K562 (cell line): ENCODE measurements around the gene RNASE2.

Experiments used
- CHD1 ChIP-seq: fragments of 200-600 bp; sonication (generic); IDR thresholded peaks from one replicate; pipeline ENCODE4 v1.6.1; 2012; ENCODE audit warnings: mild to moderate bottlenecking, moderate library complexity, low read length, inconsistent platforms
- FOXK1 ChIP-seq: sonication (generic); formaldehyde crosslinking; IDR thresholded peaks from 2 replicates; pipeline ENCODE4 v1.8.0; 2022; ENCODE audit warnings: missing genetic modification reagents, mild to moderate bottlenecking, borderline replicate concordance
- SMARCC2 ChIP-seq: fragments of 450-650 bp; IDR thresholded peaks from 2 replicates; pipeline ENCODE4 v1.6.1; 2017; ENCODE audit warnings: antibody characterized with exemption, moderate library complexity, mild to moderate bottlenecking, low read depth
- TF ChIP-seq, protein P1 (sequence below): fragments of 450-650 bp; IDR thresholded peaks from 2 replicates; pipeline ENCODE4 v1.6.1; 2018; ENCODE audit not compliant: partially characterized antibody
- TF ChIP-seq, protein P2 (sequence below): sonication (generic); formaldehyde crosslinking; IDR thresholded peaks from 2 replicates; pipeline ENCODE4 v1.8.1; 2023; ENCODE audit warnings: mild to moderate bottlenecking, missing genetic modification reagents

DNA sequence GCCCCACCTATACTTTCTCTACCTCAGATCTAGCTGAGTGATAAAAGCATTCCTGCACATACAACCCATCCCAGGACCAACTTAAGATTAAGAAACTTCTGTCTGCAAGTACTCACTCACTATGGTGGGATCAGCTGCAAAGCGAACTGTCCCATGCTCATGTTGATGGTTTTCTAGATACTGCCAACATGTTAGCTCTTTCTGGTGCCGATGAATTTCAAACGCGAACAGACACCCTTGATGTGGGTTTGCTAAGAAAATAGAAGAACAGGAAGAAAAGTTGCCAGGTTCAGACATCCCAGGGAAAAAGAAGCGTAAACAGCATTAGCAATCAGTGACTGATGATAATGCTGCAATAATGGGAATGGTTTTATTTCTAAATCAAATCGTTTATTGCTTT lies 42.3 kb downstream of the RNASE2 start:
- TF ChIP-seq CHD1, result no peak
- TF ChIP-seq, protein P1, sequence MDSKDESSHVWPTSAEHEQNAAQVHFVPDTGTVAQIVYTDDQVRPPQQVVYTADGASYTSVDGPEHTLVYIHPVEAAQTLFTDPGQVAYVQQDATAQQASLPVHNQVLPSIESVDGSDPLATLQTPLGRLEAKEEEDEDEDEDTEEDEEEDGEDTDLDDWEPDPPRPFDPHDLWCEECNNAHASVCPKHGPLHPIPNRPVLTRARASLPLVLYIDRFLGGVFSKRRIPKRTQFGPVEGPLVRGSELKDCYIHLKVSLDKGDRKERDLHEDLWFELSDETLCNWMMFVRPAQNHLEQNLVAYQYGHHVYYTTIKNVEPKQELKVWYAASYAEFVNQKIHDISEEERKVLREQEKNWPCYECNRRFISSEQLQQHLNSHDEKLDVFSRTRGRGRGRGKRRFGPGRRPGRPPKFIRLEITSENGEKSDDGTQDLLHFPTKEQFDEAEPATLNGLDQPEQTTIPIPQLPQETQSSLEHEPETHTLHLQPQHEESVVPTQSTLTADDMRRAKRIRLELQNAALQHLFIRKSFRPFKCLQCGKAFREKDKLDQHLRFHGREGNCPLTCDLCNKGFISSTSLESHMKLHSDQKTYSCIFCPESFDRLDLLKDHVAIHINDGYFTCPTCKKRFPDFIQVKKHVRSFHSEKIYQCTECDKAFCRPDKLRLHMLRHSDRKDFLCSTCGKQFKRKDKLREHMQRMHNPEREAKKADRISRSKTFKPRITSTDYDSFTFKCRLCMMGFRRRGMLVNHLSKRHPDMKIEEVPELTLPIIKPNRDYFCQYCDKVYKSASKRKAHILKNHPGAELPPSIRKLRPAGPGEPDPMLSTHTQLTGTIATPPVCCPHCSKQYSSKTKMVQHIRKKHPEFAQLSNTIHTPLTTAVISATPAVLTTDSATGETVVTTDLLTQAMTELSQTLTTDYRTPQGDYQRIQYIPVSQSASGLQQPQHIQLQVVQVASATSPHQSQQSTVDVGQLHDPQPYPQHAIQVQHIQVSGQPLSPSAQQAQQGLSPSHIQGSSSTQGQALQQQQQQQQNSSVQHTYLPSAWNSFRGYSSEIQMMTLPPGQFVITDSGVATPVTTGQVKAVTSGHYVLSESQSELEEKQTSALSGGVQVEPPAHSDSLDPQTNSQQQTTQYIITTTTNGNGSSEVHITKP, result no peak
- no peak for TF ChIP-seq FOXK1 (CRISPR knock-in tag)
- no peak for TF ChIP-seq SMARCC2
- TF ChIP-seq, protein P2, sequence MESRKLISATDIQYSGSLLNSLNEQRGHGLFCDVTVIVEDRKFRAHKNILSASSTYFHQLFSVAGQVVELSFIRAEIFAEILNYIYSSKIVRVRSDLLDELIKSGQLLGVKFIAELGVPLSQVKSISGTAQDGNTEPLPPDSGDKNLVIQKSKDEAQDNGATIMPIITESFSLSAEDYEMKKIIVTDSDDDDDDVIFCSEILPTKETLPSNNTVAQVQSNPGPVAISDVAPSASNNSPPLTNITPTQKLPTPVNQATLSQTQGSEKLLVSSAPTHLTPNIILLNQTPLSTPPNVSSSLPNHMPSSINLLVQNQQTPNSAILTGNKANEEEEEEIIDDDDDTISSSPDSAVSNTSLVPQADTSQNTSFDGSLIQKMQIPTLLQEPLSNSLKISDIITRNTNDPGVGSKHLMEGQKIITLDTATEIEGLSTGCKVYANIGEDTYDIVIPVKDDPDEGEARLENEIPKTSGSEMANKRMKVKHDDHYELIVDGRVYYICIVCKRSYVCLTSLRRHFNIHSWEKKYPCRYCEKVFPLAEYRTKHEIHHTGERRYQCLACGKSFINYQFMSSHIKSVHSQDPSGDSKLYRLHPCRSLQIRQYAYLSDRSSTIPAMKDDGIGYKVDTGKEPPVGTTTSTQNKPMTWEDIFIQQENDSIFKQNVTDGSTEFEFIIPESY (CRISPR knock-in tag), result no peak
